Keratinocyte (primary cell): ENCODE measurements around the gene ACKR4. TPM values are rescaled to one million over a fixed set of nuclear protein-coding genes. Genes with fewer than 3 reads are reported as not detected.
A peak's percentile ranks its signal among the peaks of the same experiment; 100 is the strongest.

Experiments used
- DNase-seq: peaks from one replicate; pipeline ENCODE4 v3.0.0-alpha.2; 2011; ENCODE audit warnings: low read depth, missing footprints, low spot score
- FAIRE-seq: peaks from 2 replicates; lab custom pipeline; 2011; peaks lifted over from hg19 to GRCh38; lab: Jason Lieb, UNC
- H2AFZ ChIP-seq: 2 replicates; pipeline ENCODE4 v1.6.0; 2012; ENCODE audit warnings: low read length, control low read depth, inconsistent platforms; ENCODE audit not compliant: control insufficient read depth
- H3K27ac ChIP-seq: 2 replicates; pipeline ENCODE4 v1.5.1; 2011; ENCODE audit warnings: low read length; ENCODE audit not compliant: control insufficient read depth, insufficient read depth
- H3K27me3 ChIP-seq: 3 replicates; pipeline ENCODE4 v1.6.0; 2011; ENCODE audit warnings: low read length; ENCODE audit not compliant: control insufficient read depth, insufficient read depth; ENCODE audit errors: extremely low read depth
- H3K36me3 ChIP-seq, 2 experiments: 2 replicates in 1 of 2; 3 replicates in 1 of 2; pipeline ENCODE4 v1.5.1; 2011; ENCODE audit warnings: low read length in 2 of 2, mild to moderate bottlenecking in 1 of 2; ENCODE audit not compliant: control insufficient read depth in 2 of 2, insufficient read depth in 2 of 2; ENCODE audit errors: extremely low read depth in 1 of 2
- H3K4me1 ChIP-seq: 3 replicates; pipeline ENCODE4 v1.5.1; 2011; ENCODE audit warnings: low read length; ENCODE audit not compliant: control insufficient read depth, insufficient read depth; ENCODE audit errors: extremely low read depth
- H3K4me2 ChIP-seq: 3 replicates; pipeline ENCODE4 v1.6.0; 2011; ENCODE audit warnings: low read depth, low read length; ENCODE audit not compliant: control insufficient read depth, insufficient read depth; ENCODE audit errors: extremely low read depth
- H3K4me3 ChIP-seq, 3 experiments: fragments of 200-600 bp in 1 of 3; sonication (generic) in 1 of 3; 2 replicates in 2 of 3; 3 replicates in 1 of 3; pipeline ENCODE4 v1.5.1; 2011 to 2016; ENCODE audit warnings: low read length in 3 of 3, mild to moderate bottlenecking in 3 of 3, control low read depth in 2 of 3, inconsistent platforms in 1 of 3, low read depth in 1 of 3, mixed read lengths in 1 of 3, mixed run types in 1 of 3, moderate library complexity in 1 of 3; ENCODE audit not compliant: control insufficient read depth in 2 of 3, insufficient read depth in 2 of 3; ENCODE audit errors: extremely low read depth in 1 of 3
- H3K79me2 ChIP-seq: 2 replicates; pipeline ENCODE4 v1.6.0; 2012; ENCODE audit warnings: low read length; ENCODE audit not compliant: control insufficient read depth, insufficient read depth
- H3K9ac ChIP-seq: 3 replicates; pipeline ENCODE4 v1.6.0; 2011; ENCODE audit warnings: low read length; ENCODE audit not compliant: control insufficient read depth, insufficient read depth; ENCODE audit errors: extremely low read depth
- H3K9me1 ChIP-seq: 3 replicates; pipeline ENCODE4 v1.6.0; 2011; ENCODE audit warnings: low read length; ENCODE audit not compliant: control insufficient read depth, insufficient read depth; ENCODE audit errors: extremely low read depth
- H3K9me3 ChIP-seq: 2 replicates; pipeline ENCODE4 v1.5.1; 2012; ENCODE audit warnings: low read depth, low read length; ENCODE audit not compliant: control insufficient read depth
- H4K20me1 ChIP-seq: 3 replicates; pipeline ENCODE4 v1.6.0; 2011; ENCODE audit warnings: low read length; ENCODE audit not compliant: control insufficient read depth, insufficient read depth; ENCODE audit errors: extremely low read depth
- CTCF ChIP-seq, 3 experiments: IDR thresholded peaks in 1 of 3; conservative IDR thresholded peaks in 1 of 3; optimal IDR thresholded peaks in 1 of 3; 2 replicates in 2 of 3; 3 replicates in 1 of 3; pipeline versions ENCODE3 to v1.5.1; 2011; ENCODE audit warnings: low read length in 3 of 3, mild to moderate bottlenecking in 3 of 3, moderate library complexity in 2 of 3, control low read depth in 1 of 3, inconsistent platforms in 1 of 3; ENCODE audit not compliant: insufficient read depth in 2 of 3; ENCODE audit errors: extremely low read depth in 1 of 3
- EZH2 ChIP-seq: IDR thresholded peaks from one replicate; pipeline ENCODE4 v1.6.1; 2012; ENCODE audit warnings: inconsistent platforms, mild to moderate bottlenecking, low read length, moderate library complexity
- dilution Hi-C: fragments of 300-500 bp; cut with MboI; formaldehyde crosslinking; loops from one replicate; pipeline ENCODE4 v1.7.0; 2020; ENCODE audit warnings: low sequenced_read_pairs; ENCODE audit not compliant: extremely low pct_ligation_motif_present
- polyA plus RNA-seq, 5 experiments: library from polyadenylated mRNA; depleted of rRNA in 3 of 5; stranded (reverse) in 3 of 5; stranded (forward) in 1 of 5; unstranded in 1 of 5; fragments of >200 nt; gene quantifications; 1 replicate in 1 of 5; 2 replicates in 3 of 5; 3 replicates in 1 of 5; pipeline versions ENCODE4 v1.2.1 to v1.2.3, GENCODE V29; 2011 to 2012; ENCODE audit warnings: missing spikeins in 2 of 5, low read depth in 1 of 5, low replicate concordance in 1 of 5

The ACKR4 gene
- polyA plus RNA-seq, 1 donor (not counting 4 experiments of a cell fraction or from before 2014, with no cell fraction given) = 0.67 TPM

- DNase-seq (no peak), FAIRE-seq (no peak)
- dilution Hi-C loops = no loop called here
- Histone ChIP-seq H3K27ac (peak overlapping the region; percentile 56), H3K9ac (no peak overlapping the region), H3K4me3 (no peak overlapping the region), H3K9me1 (no peaks in the 10 kb centered on the region), H3K4me2 (no peak overlapping the region), H3K4me1 (peaks cover 15% of the 10 kb centered on the region), H3K36me3 (peaks cover 2 to 9% of the 10 kb centered on the region in 2 experiments), H4K20me1 (no peaks in the 10 kb centered on the region), H2AFZ (no peak overlapping the region), H3K9me3 (peaks cover 2% of the 10 kb centered on the region), H3K79me2 (no peaks in the 10 kb centered on the region), H3K27me3 (no peaks in the 10 kb centered on the region)
- no peak for TF ChIP-seq EZH2
- no peak for TF ChIP-seq CTCF (optimal IDR thresholded peaks at IDR 0.05 in 1 of 3, IDR thresholded peaks at IDR 0.05 in 1 of 3, conservative IDR thresholded peaks at IDR 0.05 in 1 of 3; ENCODE audit: extremely low read depth in 1 of 3, insufficient read depth in 2 of 3, low read length in 3 of 3)
These were observed 33.5 kb downstream of the ACKR4 start for GRCh38 chr3:132630612-132631011.

- dilution Hi-C loops = no loop called here
- H3K9me1 ChIP-seq = no peaks in the 10 kb centered on the region
- no peak overlapping the region for H2AFZ ChIP-seq
- peaks cover 21% of the 10 kb centered on the region for H3K4me1 ChIP-seq
- no peak for DNase-seq
- no peak for FAIRE-seq
- no peaks in the 10 kb centered on the region for H3K36me3 ChIP-seq
- no peaks in the 10 kb centered on the region for H3K9me3 ChIP-seq
- H3K9ac ChIP-seq = no peak overlapping the region
- H3K4me2 ChIP-seq = no peak overlapping the region
- H3K27me3 ChIP-seq = no peaks in the 10 kb centered on the region
- H3K79me2 ChIP-seq = no peaks in the 10 kb centered on the region
- no peak for TF ChIP-seq EZH2
- no peak overlapping the region for H3K27ac ChIP-seq
- H3K4me3 ChIP-seq = no peak overlapping the region
- H4K20me1 ChIP-seq = no peaks in the 10 kb centered on the region
These were observed 38.0 kb downstream of the ACKR4 start for GRCh38 chr3:132635052-132635451.

- H3K27ac ChIP-seq = peak overlapping the region; percentile 64
- H3K79me2 ChIP-seq = no peaks in the 10 kb centered on the region
- TF ChIP-seq CTCF (optimal IDR thresholded peaks at IDR 0.05 in 1 of 3, IDR thresholded peaks at IDR 0.05 in 1 of 3, conservative IDR thresholded peaks at IDR 0.05 in 1 of 3; ENCODE audit: extremely low read depth in 1 of 3, insufficient read depth in 2 of 3, low read length in 3 of 3) (no peak), EZH2 (no peak)
- no peaks in the 10 kb centered on the region for H4K20me1 ChIP-seq
- no peaks in the 10 kb centered on the region for H3K27me3 ChIP-seq
- H3K4me2 ChIP-seq = peak overlapping the region; percentile 67
- H2AFZ ChIP-seq = no peak overlapping the region
- H3K36me3 ChIP-seq = no peaks in the 10 kb centered on the region
- peak overlapping the region in 1 of 3 experiments; percentile 3 for H3K4me3 ChIP-seq
- peak overlapping the region; percentile 1 for H3K9ac ChIP-seq
- peaks cover 22% of the 10 kb centered on the region for H3K4me1 ChIP-seq
- dilution Hi-C loops = no loop called here
- peak; percentile 48 for FAIRE-seq
- no peak for DNase-seq
- no peaks in the 10 kb centered on the region for H3K9me1 ChIP-seq
- H3K9me3 ChIP-seq = no peaks in the 10 kb centered on the region
These were observed 40.5 kb downstream of the ACKR4 start for GRCh38 chr3:132637590-132637989.
